HepG2 (cell line): Measurements from ENCODE around the gene SUN5.

Source experiments
- NFE2L1 ChIP-seq: sonication (generic); formaldehyde crosslinking; IDR thresholded peaks from 2 replicates; pipeline ENCODE4 v1.4.0; 2020; ENCODE audit warnings: missing genetic modification reagents, mild to moderate bottlenecking, borderline replicate concordance
- PHF20 ChIP-seq: sonication (generic); formaldehyde crosslinking; IDR thresholded peaks from 2 replicates; pipeline ENCODE4 v1.5.0; 2020; ENCODE audit warnings: mild to moderate bottlenecking, missing genetic modification reagents
- RCOR2 ChIP-seq: IDR thresholded peaks from 2 replicates; pipeline ENCODE4 v1.6.1; 2016; ENCODE audit warnings: missing biosample characterization, missing genetic modification reagents
- REPIN1 ChIP-seq: sonication (generic); formaldehyde crosslinking; IDR thresholded peaks from 2 replicates; pipeline ENCODE4 v1.8.0; 2022; ENCODE audit warnings: missing genetic modification reagents, low read depth, mild to moderate bottlenecking, borderline replicate concordance
- U2AF2 ChIP-seq: fragments of 200-400 bp; formaldehyde crosslinking; IDR thresholded peaks from 2 replicates; pipeline ENCODE4 v1.6.1; 2017; ENCODE audit warnings: low read depth, mild to moderate bottlenecking, low read length
- YY1 ChIP-seq: IDR thresholded peaks from 2 replicates; pipeline ENCODE4 v1.6.1; 2011; ENCODE audit warnings: low read length, low read depth, moderate library complexity, mild to moderate bottlenecking; ENCODE audit not compliant: insufficient read depth, insufficient replicate concordance
- TF ChIP-seq, protein P1 (sequence below): sonication (generic); formaldehyde crosslinking; conservative IDR thresholded peaks from 2 replicates; pipeline ENCODE4 v1.8.0; 2022; ENCODE audit warnings: low read depth, missing genetic modification reagents
- TF ChIP-seq, protein P2 (sequence below): sonication (generic); formaldehyde crosslinking; IDR thresholded peaks from 2 replicates; pipeline ENCODE4 v1.5.0; 2020; ENCODE audit warnings: mild to moderate bottlenecking, missing genetic modification reagents
- TF ChIP-seq, protein P3 (sequence below), 2 experiments: IDR thresholded peaks; 2 replicates each; pipeline ENCODE4 v1.6.1; 2011 to 2012; ENCODE audit warnings: low read length in 2 of 2, borderline replicate concordance in 1 of 2, low read depth in 1 of 2, mild to moderate bottlenecking in 1 of 2, moderate library complexity in 1 of 2

DNA sequence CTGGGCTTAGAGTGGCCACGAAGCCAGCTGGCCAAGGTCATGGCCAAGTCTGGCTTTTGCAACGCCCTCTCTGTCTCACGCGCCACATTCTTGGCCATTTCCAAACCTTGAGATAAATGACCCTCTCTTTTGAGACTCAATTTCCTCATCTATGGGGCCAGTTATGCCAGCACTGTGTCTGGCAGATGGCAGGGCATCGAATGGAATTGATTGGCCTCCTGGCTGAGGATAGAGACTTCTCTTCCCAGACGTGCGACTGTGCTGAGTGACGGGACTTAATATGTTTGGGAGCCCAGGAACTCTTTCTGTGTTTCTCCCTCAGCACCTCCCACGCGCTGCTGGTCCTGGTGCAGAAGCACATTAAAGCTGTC lies 10.9 kb upstream of the SUN5 start:
- TF ChIP-seq, protein P1, sequence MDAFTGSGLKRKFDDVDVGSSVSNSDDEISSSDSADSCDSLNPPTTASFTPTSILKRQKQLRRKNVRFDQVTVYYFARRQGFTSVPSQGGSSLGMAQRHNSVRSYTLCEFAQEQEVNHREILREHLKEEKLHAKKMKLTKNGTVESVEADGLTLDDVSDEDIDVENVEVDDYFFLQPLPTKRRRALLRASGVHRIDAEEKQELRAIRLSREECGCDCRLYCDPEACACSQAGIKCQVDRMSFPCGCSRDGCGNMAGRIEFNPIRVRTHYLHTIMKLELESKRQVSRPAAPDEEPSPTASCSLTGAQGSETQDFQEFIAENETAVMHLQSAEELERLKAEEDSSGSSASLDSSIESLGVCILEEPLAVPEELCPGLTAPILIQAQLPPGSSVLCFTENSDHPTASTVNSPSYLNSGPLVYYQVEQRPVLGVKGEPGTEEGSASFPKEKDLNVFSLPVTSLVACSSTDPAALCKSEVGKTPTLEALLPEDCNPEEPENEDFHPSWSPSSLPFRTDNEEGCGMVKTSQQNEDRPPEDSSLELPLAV (CRISPR knock-in tag): no peak
- TF ChIP-seq PHF20 (CRISPR knock-in tag) (no peak), NFE2L1 (CRISPR knock-in tag) (no peak), REPIN1 (CRISPR knock-in tag) (no peak), U2AF2 (no peak), YY1 (no peak), RCOR2 (CRISPR knock-in tag) (no peak)
- TF ChIP-seq, protein P2, sequence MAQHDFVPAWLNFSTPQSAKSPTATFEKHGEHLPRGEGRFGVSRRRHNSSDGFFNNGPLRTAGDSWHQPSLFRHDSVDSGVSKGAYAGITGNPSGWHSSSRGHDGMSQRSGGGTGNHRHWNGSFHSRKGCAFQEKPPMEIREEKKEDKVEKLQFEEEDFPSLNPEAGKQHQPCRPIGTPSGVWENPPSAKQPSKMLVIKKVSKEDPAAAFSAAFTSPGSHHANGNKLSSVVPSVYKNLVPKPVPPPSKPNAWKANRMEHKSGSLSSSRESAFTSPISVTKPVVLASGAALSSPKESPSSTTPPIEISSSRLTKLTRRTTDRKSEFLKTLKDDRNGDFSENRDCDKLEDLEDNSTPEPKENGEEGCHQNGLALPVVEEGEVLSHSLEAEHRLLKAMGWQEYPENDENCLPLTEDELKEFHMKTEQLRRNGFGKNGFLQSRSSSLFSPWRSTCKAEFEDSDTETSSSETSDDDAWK: no peak
- TF ChIP-seq, protein P3, sequence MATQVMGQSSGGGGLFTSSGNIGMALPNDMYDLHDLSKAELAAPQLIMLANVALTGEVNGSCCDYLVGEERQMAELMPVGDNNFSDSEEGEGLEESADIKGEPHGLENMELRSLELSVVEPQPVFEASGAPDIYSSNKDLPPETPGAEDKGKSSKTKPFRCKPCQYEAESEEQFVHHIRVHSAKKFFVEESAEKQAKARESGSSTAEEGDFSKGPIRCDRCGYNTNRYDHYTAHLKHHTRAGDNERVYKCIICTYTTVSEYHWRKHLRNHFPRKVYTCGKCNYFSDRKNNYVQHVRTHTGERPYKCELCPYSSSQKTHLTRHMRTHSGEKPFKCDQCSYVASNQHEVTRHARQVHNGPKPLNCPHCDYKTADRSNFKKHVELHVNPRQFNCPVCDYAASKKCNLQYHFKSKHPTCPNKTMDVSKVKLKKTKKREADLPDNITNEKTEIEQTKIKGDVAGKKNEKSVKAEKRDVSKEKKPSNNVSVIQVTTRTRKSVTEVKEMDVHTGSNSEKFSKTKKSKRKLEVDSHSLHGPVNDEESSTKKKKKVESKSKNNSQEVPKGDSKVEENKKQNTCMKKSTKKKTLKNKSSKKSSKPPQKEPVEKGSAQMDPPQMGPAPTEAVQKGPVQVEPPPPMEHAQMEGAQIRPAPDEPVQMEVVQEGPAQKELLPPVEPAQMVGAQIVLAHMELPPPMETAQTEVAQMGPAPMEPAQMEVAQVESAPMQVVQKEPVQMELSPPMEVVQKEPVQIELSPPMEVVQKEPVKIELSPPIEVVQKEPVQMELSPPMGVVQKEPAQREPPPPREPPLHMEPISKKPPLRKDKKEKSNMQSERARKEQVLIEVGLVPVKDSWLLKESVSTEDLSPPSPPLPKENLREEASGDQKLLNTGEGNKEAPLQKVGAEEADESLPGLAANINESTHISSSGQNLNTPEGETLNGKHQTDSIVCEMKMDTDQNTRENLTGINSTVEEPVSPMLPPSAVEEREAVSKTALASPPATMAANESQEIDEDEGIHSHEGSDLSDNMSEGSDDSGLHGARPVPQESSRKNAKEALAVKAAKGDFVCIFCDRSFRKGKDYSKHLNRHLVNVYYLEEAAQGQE (IDR thresholded peaks at IDR 0.05; ENCODE audit: borderline replicate concordance in 1 of 2, low read depth in 1 of 2, low read length in 2 of 2): no peak
